Nucleus accumbens (tissue), 56 donors: ENCODE results near the gene OR56B4.
"Not testable (repeated sequence)": the region's sequence is repeated elsewhere in the genome, so short reads cannot be mapped to it uniquely, and the experiment has no call there.

Experiments
- DNase-seq, 56 donors: peaks; one replicate each; lab custom pipeline; 2025; lab: John Stamatoyannopoulos, UW

OR56B4 gene, protein sequence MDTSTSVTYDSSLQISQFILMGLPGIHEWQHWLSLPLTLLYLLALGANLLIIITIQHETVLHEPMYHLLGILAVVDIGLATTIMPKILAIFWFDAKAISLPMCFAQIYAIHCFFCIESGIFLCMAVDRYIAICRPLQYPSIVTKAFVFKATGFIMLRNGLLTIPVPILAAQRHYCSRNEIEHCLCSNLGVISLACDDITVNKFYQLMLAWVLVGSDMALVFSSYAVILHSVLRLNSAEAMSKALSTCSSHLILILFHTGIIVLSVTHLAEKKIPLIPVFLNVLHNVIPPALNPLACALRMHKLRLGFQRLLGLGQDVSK

DNA sequence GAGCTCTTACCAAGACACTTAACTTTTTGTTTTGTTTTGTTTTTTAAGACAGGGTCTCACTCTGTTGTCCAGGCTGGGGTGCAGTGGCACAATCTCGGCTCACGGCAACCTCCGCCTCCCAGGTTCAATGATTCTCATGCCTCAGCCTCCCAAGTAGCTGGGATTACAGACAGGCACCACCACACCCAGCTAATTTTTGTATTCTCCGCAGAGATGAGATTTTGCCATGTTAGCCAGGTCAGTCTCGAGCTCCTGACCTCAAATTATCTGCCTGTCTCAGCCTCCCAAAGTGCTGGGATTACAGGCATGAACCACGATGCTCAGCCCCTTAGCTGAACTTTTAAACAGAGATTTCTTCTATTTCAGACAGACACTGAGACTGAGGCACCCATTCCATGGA, at the start of gene OR56B4:
Gene OR56B4, plus strand, starts transcription at position 301 of the 400 bp plus-strand sequence. Its CDS starts 95 bp downstream, at position 396.
- DNase-seq: not testable (repeated sequence)

DNA sequence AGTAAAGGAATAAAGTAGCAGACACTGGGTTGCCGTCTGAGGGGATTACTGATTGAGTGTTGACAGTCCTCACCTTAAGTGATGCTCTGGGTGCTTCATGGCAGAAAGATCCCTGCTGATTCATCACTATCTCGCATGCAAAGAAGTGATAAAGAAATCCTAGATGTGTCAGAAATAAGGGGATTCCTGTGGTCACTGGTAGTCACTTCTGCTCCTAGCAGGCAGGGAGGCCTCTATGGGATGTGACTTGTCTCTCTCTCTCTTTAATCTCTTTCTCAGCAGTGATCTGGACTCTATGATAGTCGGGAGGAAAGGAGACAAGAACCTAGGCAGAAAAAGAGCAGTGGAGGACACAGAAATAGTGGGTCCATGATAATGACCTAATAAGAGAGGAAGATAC, 46.0 kb upstream of the OR56B4 start:
- no peak for DNase-seq

DNA sequence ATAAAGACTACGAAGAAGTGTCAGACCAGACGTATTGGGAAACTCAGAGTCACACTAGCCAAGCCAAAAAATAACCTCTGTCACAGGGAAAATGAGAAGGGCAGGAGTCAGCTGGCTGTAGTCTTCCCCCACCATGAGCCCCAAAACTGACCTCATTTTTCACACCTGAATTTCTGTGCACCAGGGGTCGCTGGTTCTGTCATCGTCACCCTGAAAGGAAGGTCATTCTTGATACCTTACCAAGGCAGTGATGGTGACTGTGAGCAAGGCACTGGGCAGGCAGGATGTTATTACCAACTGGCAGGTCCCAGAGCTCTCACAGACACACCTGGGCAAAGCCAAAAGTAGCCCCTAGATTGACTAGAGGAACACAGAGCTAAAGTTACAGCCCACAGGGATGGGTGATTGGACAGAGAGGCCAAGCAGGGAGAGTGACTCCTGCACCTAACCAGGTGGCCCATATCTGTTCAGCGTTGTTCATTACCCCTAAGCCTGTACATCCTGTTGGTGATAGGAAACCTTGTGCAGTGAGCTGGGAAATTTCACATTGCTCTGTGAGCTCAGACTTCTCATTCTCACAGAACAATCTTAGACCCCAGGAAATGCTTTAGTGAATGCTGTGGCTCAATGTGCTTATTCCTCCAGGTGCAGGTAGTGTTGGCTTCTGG, 44.7 kb upstream of the OR56B4 start:
- no peak for DNase-seq

DNA sequence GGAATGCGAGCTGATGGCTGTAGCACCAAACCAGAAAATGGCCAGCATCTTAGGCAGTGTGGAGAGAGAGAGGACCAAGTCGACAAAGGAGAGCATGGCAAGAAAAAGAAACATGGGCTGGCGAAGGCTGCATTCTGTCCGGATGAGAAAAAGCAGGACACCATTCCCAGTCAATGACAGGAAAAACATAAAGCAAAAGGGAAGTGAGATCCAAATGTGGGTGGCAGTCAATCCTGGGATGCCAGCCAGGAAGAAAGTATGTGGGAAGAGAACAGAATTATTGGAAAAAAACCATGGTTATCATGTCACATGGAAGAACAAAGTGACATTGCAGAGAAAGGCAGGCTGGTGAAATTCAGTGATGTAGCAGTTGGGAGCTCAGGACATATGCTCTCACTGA, 40.0 kb upstream of the OR56B4 start:
- DNase-seq: peak in 2 of 56 donors; percentile 4 to 5

DNA sequence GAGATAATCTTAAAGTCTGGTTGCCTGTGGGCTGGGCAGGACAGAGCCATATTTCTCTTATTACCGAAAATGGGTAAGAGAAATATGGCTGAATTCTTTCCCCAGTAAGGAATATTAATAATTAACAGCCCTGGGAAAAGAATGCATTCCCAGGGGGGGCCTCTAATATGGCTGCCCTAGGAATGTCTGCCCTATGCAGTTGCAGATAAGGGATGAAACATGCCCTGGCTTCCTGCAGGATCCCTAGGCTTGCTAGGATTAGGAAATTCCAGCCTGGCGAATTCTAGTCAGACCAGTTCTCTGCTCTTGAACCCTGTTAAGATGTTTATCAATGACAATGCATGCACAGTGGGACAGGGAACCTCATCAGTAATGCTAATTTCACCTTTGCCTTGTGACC, 31.0 kb upstream of the OR56B4 start:
- not testable (repeated sequence) for DNase-seq

DNA sequence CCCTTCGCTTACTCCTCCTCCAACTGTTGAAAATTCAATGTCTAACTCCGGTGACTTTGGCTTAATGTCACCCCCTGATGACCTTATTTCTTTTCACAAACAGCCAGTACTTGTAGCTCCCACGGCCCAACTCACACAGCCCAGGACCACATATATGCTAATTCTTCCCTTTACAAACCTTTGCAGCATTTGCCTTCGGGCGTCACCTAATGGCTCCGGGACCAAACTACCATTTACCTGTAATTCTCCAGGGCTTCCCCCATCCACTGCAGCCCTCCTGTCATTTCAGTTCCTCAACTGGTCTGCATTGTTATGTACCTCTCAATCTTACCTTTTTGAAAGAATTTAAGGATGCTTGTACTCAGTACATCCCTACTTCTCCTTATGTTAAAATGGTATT, 29.8 kb upstream of the OR56B4 start:
- no peak for DNase-seq

DNA sequence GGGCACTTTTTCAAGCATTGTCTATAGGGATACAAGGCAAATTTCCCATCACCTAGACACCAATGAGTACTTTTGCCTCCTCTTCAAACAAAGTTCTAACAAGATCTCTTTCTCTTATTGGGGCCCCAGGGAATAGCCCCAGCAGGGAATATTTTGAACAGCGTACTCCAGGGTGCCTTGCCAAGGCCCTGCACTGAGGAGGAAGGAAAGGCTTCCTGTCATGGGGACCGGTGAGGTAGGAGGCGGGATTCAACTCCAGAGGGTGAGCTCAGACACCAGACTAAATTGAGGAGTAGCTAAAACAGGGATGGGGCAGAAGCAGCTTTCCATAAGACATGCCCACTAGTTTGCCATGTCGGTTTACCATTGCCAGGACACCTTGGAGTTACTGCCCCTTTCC, 28.0 kb upstream of the OR56B4 start:
- no peak for DNase-seq

DNA sequence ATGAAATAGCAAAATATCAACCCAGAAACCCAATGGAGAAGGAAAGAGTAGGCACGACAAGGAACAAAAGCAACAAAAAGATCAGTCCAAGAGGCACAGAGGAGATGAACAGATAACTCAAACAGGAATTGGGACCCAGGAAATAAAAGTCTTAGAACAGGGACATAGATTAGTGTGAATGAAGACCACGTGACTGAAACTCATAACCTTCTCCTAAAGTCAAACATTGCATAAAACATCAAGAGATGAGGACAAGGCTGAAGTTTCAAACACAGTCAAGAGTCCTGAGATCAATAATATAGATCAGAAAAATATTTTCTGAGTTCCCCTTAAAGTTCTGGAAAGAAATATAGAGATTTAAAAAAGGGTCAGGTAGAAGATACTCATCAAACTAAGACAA, 24.4 kb upstream of the OR56B4 start:
- no peak for DNase-seq

DNA sequence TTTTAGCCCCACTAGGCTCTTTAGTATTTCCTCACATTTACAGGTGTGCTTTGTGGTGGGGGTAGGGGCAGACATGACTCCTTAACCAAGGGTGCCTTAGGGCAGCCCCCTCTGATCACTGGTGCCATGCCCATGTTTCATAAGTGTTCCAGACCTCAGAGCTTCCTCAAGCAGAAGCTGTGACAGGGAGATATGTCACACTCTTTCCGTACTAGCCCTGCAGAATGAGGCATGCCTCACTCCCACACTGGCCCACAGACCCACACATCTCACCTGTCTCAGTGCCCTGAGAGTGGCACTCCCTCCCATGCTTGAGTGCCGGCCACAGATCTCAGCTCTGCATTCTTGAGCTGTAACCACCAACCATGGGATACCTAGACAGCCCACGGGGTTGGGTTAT, 22.9 kb upstream of the OR56B4 start:
- DNase-seq: no peak

DNA sequence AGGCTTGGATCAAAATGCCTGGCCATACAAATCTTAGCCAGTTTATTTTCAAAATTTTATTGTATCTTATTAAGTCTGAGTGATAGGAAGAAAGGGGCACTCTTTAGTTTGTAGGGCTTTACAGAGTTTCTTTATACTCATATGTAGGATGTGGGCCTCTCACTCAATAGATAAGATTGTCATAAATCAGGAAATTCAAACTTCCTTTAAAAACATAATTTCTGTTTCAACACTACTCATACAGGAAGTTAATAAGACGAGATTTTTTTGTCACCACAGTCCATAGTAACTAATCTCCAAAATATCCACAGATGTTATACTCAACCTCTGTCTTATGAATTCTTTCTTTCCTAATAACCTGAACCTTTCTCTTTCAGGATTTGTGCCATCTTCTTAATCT, 13.3 kb upstream of the OR56B4 start:
- DNase-seq: no peak

DNA sequence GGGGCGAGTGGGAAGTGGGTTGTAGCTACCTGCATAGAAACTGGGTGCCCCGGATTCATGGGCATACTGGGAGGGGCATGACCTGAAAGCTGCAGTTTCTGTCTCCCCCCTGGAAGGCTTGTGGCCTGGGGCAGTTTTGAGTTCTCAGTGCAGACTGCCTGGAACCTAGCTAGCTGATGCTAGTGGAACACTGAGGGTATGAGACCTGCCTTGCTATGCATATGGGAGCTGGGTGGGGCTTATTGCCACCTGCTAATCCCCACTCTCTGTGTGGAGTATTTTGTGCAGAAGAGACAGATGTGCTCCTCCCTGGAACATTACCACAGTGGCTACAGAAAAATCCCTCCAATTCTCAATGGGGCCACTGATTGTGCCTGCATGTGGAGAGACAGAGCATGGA, 11.7 kb upstream of the OR56B4 start:
- no peak for DNase-seq

DNA sequence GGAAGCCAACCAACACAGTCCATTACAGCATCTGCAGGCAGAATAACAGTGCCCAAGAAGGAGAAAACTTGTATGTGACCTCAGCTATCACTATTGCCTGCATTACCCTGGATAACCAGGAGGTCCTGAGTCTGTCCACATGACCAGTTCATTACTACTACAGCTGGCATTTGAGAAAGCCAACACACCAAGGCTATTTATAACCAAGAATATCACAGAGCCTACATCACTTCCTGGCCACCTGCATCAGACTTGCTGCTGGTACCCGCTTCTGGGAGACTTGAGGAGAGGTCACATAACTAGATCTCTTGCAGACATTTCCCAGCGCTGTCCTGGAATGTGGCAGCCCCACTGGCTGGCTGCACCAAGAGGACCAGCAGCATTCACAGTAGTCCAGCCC, 11.1 kb upstream of the OR56B4 start:
- no peak for DNase-seq

DNA sequence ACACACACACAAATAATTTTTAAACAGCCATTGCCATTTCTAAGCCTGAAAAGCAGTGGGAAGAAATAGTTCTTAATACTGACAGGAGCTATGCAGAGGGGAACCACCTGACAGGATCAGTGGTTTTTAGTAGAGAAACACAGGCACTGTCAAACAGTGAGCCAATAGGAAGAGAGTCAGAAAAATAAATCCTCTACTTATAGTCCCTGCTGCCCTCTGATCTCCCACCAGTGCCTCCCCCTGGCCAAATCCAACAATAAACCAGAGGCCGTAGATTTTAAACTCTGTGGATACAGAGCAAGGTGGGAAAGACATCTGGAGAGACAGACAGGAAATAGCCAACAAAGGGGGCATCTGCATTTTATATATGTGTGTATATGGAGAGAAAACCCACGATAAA, 7.9 kb upstream of the OR56B4 start:
- DNase-seq: no peak

DNA sequence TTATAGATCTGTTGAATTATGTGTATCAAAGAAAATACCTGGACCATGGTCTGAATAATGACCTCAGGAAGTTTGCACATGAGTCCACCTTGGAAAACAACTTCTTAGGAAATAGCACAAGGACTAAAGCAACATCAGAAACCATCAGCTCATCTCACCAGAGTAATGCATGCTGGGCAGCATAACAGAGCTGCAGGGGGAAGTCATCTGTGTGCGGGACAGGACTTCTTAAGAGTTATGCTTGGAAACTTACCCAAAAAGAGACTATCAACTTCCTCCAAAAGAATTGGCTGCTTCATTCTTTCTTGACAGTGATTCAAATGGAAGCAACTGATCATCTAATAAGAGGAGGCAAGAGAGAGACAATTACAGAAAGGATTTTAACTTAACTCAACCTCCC, 2.5 kb downstream of the OR56B4 start:
- no peak for DNase-seq

DNA sequence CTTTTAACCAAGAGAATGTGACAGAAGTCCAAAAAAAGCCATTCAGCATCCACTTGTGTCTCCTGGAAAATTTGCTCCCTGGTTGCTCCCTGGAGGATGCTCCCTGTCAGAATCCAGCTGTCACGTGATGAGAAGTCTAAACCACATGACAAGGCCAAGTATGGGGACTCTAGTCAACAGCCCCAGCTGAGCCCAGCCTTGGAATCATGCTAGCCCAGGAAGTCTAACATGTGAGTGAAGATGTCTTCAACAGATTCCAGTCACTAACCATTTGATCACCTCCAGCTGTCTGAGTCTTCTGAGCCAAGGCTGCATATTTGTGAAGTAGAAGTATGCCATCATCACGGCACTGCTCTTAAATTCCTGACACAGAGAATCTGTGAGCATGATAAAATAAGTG, 4.2 kb downstream of the OR56B4 start:
- DNase-seq: no peak

DNA sequence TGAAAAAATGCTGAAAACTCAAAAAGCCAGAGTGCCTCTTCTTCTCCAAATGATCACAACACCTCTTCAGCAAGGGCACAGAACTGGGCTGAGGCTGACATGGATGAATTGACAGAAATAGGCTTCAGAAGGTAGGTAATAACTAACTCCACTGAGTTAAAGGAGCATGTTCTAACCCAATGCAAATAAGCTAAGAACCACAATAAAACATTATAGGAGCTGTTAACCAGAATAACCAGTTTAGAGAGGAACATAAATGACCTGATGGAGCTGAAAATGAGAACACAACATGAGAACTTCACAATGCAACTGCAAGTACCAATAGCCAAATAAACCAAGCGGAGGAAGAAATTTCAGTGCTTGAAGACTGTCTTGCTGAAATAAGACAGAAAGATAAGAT, 9.2 kb downstream of the OR56B4 start:
- DNase-seq: no peak

DNA sequence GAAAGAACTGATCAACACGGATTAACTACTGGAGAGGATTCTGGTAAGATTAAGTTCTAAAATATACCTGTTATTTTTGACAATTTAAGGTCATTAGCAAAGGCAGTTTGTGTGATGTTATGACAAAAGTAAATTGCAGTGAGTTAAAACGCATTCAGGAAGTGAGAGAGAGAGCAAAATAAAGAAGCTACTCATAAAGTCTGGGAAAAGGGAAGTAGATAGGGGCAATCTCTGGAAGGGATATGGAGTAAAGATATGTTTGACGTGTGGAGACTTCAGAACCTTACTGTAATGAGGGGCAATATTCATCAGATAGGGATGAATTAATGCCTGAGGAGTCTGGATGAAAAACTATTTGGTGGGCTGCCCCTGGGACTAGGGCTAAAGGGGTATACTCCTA, 16.8 kb downstream of the OR56B4 start:
- DNase-seq: no peak

DNA sequence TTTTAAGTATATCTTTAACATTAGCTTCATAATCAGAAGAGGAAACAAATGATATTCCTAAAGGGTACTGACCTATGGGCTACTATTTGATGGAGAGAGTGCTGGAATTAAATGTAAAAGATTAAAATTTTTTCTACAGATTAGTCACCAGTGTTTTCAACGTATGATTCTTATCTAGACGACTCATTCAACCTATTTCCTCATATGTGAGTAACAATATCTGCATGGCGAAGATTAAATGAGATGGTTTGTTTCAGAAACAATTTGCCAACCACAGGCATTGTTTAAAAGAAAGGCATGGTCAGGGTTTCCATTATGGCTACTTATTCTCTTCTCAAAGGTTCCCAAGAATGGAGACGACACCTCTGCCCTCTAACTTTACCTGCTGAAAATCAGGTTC, 20.4 kb downstream of the OR56B4 start:
- no peak for DNase-seq

DNA sequence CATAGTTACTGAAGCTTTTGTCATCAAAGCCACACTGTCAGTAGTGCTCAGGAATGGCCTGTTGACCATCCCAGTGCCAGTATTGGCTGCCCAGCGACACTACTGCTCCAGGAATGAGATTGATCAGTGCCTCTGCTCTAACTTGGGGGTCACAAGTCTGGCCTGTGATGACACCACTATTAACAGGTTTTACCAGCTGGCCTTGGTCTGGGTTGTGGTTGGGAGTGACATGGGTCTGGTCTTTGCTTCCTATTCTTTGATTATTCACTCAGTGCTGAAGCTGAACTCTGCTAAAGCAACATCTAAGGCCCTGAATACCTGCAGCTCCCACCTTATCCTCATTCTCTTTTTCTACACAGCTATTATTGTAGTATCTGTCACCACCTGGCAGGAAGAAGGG, 21.5 kb downstream of the OR56B4 start:
- no peak for DNase-seq

DNA sequence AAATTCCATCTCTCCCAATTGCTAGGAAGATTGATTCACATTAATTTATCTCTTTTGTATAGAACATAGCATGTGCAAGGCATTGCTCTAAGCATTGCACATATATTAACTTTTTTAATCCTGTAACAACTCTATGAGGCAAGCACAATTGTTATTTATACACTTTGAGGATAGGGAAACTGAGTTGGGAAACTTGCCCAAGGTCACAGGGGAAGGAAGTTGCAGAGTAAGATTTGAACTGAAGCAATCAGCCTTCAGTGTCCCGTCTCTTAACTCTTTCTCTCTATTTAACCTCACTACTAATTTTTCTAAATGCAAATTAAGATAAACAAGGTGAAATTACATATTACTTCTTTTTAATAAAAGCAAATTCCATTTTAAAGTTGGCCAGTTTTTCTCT, 22.2 kb downstream of the OR56B4 start:
- no peak for DNase-seq

DNA sequence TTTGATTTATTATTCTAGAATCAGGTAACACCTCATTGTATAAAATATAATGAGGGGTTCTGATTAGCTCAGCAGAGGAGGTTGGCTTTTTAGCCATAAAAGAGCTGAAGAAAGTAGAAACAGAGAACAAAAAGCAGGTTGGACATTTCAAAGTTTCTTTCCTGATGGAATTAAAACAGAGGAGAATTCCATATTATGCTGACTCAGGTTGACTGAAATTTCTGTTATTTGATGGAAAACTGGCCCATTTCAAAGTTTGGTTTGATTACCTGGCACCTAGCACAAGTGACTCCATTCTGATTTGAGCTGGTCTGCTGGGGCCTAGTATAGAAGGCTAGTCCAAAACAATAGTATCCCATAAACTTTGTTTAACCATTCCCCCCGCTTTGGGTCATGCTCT, 24.9 kb downstream of the OR56B4 start:
- no peak for DNase-seq

DNA sequence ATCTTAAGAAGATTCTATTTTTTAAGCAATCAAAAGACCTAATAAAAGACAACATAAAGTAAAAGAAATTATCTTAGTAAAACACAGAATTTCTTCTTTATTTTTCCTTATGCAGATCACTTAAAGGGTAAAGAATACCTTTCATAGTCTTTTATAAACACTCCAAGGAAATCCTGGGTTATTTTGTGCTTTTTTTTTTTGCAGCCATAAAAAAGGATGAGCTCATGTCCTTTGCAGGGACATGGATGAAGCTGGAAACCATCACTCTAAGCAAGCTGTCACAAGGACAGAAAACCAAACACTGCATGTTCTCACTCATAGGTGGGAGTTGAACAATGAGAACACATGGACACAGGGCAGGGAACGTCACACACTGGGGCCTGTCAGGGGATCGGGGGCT, 28.5 kb downstream of the OR56B4 start:
- DNase-seq: not testable (repeated sequence)

DNA sequence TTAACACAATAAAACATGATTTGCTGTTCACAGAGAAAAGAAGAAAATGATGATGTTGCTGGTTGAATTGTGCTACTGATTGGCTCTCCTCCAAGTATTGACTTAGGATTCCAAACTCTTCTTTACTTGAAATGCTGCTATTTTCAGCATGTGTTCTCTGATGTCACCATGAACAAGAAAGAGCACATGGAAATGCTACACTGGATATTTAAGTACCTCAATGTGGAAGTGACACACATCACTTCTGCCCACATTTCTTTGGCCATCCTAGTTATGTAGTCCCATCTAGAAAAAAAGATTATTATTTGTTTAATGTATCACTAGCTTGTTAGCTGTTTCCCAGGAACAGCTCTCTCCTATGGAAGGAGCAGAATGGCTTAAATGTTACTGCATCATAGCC, 35.5 kb downstream of the OR56B4 start:
- no peak for DNase-seq
